K562 treated with DMSO at 1 percent for 24 hours (cell line): ENCODE measurements around the gene PRPF6. TPM values are rescaled to one million over a fixed set of nuclear protein-coding genes. Genes with fewer than 3 reads are reported as not detected.

Experiments
- total RNA-seq: library from RNA; unstranded; fragments of 300-600 nt; gene quantifications from 2 replicates; pipeline ENCODE4 v1.2.3, GENCODE V29; 2022; ENCODE audit warnings: low read depth; ENCODE audit not compliant: insufficient read depth

The PRPF6 gene
- 111 and 121 TPM in 2 replicates for total RNA-seq

DNA sequence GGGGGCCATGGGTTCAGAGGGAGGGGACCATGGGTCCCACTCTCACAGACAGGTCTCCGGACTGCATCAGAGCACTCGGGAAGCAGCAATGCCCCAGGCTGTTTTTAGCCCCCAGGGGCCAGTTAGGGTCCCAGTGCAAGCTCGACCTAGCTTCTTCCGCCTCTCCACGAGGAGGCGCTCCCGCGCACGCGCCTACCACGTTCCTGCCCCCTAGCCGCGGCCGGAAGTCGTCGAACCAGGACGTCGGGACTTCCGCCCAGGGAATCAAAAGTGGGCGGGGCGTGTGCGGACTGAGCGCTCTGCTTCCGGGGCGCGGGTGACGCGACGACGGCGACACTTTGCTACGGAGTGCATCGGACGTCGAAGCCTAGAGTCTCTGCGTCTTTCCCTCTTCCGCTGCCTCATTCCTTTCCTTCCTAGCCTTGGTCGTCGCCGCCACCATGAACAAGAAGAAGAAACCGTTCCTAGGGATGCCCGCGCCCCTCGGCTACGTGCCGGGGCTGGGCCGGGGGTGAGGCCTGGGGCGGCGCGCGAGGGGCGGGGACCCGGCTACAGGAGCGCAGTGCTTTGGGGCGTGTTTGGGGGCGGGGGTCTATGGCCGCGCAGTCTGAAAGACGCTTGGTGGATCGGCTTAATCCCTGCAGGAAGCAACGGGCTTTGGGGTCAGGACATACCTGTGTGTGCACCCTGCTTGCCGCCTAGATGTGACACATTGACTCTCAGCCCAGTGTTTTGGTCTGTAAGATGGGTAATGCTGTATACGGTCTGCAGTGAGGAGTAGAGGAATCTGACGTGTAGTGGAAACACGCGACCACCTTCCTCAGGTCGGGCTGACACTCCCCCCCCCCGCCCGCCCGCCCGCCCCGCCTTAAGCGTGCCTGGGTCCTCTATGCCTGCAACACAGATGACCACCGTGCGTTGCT, at the start of gene PRPF6:
PRPF6 (plus strand) TSS at position 327 of the 923 bp plus-strand sequence; CDS start at position 441, 114 bp downstream.

GRCh38 chr20:63955827-63956663, 24.9 kb upstream of the PRPF6 start, which contains the start of gene UCKL1:
Gene UCKL1 (minus strand): TSS chr20:63956416. CDS start chr20:63956372, 44 bp downstream.

DNA sequence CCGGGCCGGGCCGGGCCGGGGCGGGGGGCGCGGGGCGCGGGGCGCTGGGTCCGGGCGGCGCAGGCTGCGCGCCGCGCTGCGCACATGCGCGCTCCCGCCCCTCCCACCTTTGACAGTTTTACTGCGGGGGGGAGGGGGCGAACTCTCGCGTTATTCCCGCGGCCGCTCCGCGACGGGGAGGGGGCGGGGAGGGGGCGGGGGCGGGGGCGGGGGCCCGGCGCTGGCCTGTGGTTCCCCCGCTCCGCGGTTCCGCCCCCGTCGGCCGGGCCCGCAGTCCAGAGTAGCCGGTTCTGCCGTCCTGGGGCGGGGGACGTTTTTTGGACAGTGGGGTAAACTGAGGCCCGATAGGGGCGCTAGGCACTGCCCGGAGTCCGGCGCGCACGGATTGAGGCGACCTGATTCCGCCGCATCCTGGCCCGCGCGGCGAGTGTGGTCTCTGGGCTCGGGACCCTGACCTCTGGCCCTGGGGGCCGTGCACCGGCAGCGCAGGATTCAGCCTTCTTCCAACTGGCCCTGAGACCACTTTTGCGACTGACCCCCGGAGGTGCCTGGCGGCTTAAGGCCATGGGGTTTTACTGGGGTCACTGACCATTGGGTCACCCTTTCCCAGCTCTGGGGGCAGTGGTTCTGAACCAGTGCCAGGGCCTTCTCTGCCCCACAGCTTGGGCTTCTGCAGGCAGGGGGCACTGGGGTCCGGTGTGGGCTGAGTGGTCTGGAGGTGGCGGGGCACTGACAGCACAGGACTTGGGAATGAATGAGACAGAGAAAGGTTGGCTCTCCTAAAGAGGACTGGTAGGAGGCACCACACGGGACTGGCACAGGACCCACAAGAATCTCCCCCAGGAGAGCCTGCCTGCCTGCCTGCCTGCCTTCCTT, 10.9 kb upstream of the PRPF6 start, which contains the start of gene ZNF512B:
ZNF512B (minus strand) TSS at position 93 of the 876 bp plus-strand sequence. CDS start 1,980 bp downstream, outside the sequence.

DNA sequence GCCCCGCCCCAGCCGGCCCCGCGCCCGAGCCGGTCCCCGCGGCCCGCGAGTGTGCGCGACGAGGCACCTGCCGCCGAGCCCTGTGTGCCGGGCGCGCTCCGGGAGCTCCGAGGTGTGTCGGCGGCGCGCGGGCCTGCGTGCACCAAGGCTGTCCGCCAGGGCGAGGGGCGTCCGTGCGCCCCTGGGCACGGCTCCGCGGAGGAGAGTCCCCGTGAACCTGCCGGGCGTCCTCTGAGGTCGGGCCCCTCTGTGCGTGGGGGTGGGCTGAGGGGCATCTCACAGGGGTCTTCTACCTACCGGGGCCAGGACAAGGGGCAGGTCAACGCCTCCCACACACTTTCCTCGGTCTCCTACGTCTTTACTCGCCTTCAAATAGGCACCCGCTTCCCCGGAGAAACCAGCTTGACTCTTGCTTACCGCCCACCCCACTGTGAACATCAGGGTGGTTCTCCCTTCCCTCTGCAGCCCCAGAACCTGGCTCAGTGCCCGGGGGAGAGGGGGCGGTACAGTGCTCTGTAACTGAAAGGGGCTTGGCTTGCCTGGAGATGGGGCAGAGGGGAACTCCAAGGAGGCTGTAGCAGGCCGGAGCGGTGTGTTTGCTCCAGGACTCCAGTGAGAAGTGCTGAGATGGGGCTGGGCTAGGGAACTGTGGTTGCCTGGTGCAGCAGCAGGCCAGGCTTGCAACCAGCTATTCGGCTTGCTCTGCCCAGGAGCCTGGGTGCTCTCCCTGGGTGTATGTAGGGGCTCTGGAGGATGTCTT, 1.2 kb upstream of the PRPF6 start, which contains the start of gene SAMD10:
SAMD10 (minus strand) TSS at position 86 of the 760 bp plus-strand sequence. CDS start 175 bp downstream, outside the sequence.

GRCh38 chr20:64035933-64036345, 55.0 kb downstream of the PRPF6 start, which contains the start of gene C20orf204:
Gene C20orf204 (plus strand): TSS chr20:64036182. CDS start chr20:64036324, 142 bp downstream.

DNA sequence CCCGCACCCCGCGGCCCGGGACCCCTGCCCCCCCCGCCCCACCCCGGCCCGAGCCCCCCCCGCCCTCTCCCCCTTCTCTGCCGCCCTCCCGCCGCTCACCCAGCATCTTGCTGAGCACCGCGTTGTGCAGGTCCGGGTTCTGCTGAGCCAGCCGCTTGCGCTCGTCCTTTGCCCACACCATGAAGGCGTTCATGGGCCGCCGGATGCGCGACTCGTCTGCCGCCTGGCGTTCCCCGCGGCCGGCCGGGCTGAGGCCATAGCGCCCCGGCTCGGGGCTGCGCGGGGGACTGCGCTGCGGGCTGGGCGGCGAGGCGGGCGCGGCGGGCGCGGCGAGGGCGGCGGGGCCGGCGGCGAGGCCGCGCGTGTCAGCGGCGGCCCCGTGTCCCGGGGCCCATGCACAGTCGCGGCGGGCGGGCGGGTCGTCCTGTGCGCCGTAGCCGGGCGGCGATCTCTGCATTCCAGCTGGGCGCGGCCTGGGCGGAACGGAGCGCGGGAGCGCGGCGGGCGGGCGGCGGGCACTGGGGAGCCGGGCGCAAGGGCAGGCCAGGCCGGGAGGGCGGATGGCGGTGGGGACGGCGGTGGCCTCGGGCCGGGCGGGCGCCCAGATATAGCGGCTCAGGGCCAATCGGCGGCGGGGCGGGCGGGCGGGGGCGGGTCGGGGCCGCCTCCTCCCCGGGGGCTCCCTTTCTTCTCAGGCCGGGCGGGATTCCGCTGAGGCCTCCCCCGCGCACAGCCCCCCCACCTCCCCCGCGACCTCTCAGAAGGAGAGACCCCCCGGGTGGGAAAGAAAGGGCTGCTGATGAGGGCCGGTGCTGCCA, 68.3 kb downstream of the PRPF6 start, which contains the start of gene SOX18:
SOX18 (minus strand) TSS at position 580 of the 818 bp plus-strand sequence; CDS start at position 457, 123 bp downstream.

DNA sequence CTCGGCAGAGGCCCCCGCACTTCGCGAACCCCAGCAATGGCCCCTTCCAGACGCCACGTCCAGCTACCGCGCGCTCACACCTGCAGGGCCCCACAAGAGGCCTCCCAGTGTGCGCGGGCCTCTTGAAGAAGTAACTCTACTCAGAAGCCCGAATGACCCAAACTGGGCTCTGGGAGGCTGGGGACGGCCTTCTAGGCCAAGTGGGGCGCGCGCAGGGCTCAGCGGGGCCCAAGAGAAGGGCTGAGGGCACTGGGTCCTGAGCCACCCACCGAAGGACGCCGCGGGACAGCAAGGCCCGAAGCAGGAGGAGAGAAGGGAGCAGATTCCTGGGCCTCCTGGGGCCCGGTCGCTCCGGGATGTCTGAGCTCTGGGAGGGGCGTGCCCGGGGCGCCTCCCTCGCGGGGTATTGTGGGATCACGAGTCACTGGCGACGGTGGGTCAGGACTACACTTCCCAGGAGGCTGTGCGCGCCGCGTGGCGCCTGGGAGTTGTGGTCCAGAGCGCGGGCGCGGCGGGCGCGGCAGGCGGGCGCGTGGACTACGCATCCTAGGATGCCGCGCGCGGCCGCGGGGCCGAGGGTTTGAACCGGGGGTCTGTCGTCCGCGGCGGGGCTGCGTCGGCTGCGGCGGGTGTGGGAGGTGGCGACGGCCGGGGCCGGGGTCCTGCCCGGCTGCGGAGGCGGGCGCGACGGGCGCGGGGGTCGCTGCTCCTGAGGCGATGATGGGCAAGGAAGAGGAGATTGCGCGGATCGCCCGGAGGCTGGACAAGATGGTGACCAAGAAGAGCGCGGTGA, 81.9 kb downstream of the PRPF6 start, which contains the start of gene TCEA2:
TCEA2 (plus strand) TSS at position 603 of the 793 bp plus-strand sequence; CDS start at position 718, 115 bp downstream.

DNA sequence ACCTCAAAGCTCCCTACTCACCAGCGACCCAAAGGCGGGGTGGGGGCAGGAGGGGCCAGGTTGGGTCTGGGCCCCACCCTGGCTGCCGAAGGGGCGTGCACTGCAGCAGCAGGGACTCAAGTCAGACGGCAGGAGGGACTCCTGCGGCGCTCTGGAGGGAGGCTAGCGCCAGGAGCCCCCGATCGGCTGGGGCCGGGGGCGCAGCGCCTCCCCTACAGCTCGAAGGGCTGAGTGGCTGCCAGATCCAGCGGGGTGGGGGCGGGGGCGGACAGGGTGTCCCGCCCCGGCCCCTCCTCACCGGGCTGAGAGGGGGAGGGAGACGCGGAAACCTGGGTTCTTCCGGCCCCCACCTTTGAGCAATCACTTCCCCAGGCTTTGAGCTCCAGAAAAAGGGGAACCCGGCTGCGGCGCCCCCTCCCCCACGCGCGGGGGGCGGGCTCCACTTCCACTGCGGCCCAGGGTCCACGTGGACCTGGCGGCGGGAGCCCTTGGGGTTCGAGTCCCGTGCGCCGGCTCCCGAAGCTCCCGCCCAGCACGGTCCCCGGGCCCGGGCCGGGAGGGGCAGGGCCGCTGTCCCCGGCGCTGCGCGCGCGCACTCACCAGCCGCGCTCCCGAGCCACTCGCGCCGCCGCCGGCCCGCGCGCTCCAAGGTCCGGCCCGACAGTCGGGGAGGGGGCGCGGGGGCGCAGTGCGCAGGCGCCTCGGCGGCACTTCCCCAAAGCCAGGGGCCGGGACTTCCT, 98.5 kb downstream of the PRPF6 start, which contains the start of gene RGS19:
RGS19 (minus strand) TSS at position 246 of the 740 bp plus-strand sequence. CDS start 2,632 bp downstream, outside the sequence.

GRCh38 chr20:64080013-64080812, 99.3 kb downstream of the PRPF6 start, which contains the start of gene OPRL1:
Gene OPRL1 (plus strand): TSS chr20:64080082. CDS start chr20:64092721, 12,639 bp downstream.

Other genes starting within 250 kb of the PRPF6 start
- 11.9 and 18.2 TPM in 2 replicates for gene LIME1, start 244.5 kb upstream of the PRPF6 start, total RNA-seq
- 68.4 and 69.6 TPM in 2 replicates for gene SLC2A4RG, start 241.4 kb upstream of the PRPF6 start, total RNA-seq
- 3.3 and 4.4 TPM in 2 replicates for gene ZBTB46, start 149.9 kb upstream of the PRPF6 start, total RNA-seq
- gene ABHD16B, start 119.6 kb upstream of the PRPF6 start, total RNA-seq, result 11.7 and 17.2 TPM in 2 replicates
- 78.6 and 83.0 TPM in 2 replicates for gene TPD52L2, start 115.9 kb upstream of the PRPF6 start, total RNA-seq
- 48.7 and 51.1 TPM in 2 replicates for gene DNAJC5, start 86.0 kb upstream of the PRPF6 start, total RNA-seq
- gene UCKL1, start 24.7 kb upstream of the PRPF6 start, total RNA-seq, result 53.7 and 57.4 TPM in 2 replicates
- 14.9 TPM in 2 replicates for gene ZNF512B, start 11.2 kb upstream of the PRPF6 start, total RNA-seq
- gene SAMD10, start 1.5 kb upstream of the PRPF6 start, total RNA-seq, result 6.2 and 6.5 TPM in 2 replicates
- 1.1 and 2.5 TPM in 2 replicates for gene C20orf204, start 55.0 kb downstream of the PRPF6 start, total RNA-seq
- gene SOX18, start 68.5 kb downstream of the PRPF6 start, total RNA-seq, result 20.0 and 24.5 TPM in 2 replicates
- gene TCEA2, start 82.1 kb downstream of the PRPF6 start, total RNA-seq, result 38.7 and 40.1 TPM in 2 replicates
- 27.8 and 36.9 TPM in 2 replicates for gene RGS19, start 98.4 kb downstream of the PRPF6 start, total RNA-seq
- 1.3 and 1.9 TPM in 2 replicates for gene OPRL1, start 99.0 kb downstream of the PRPF6 start, total RNA-seq
- gene LKAAEAR1, start 103.3 kb downstream of the PRPF6 start, total RNA-seq, result not detected in 2 replicates
- not detected in 2 replicates for gene NPBWR2, start 126.4 kb downstream of the PRPF6 start, total RNA-seq
- gene MYT1, start 183.3 kb downstream of the PRPF6 start, total RNA-seq, result 0.05 TPM in 1 of 2 replicates, not detected in the other